Liver (tissue), 3 donors: ENCODE data around the gene C15orf39.

Experiments used
- EGR1 ChIP-seq, 2 donors: IDR thresholded peaks; 2 replicates each; pipeline ENCODE4 v1.6.1; 2016 to 2018; ENCODE audit warnings: antibody characterized with exemption in 2 of 2, low read depth in 2 of 2
- FOXA2 ChIP-seq: IDR thresholded peaks from 2 replicates; pipeline ENCODE4 v1.6.1; 2016; ENCODE audit warnings: antibody characterized with exemption
- GABPA ChIP-seq, 2 donors: IDR thresholded peaks in 1 of 2; conservative IDR thresholded peaks in 1 of 2; 2 replicates each; pipeline ENCODE4 v1.6.1; 2016; ENCODE audit warnings: antibody characterized with exemption in 2 of 2, mild to moderate bottlenecking in 1 of 2, moderate library complexity in 1 of 2
- HNF4G ChIP-seq: IDR thresholded peaks from 2 replicates; pipeline ENCODE4 v1.6.1; 2016; ENCODE audit warnings: antibody characterized with exemption
- JUND ChIP-seq, 2 donors: IDR thresholded peaks; 2 replicates each; pipeline ENCODE4 v1.6.1; 2016; ENCODE audit warnings: antibody characterized with exemption in 2 of 2
- NR2F2 ChIP-seq: IDR thresholded peaks from 2 replicates; pipeline ENCODE4 v1.6.1; 2016; ENCODE audit warnings: antibody characterized with exemption
- RAD21 ChIP-seq, 2 donors: IDR thresholded peaks; 2 replicates each; pipeline ENCODE4 v1.6.1; 2016; ENCODE audit warnings: antibody characterized with exemption in 2 of 2, mild to moderate bottlenecking in 2 of 2
- SP1 ChIP-seq: IDR thresholded peaks from 2 replicates; pipeline ENCODE4 v1.6.1; 2018; ENCODE audit warnings: antibody characterized with exemption, mild to moderate bottlenecking
- TAF1 ChIP-seq: conservative IDR thresholded peaks from 2 replicates; pipeline ENCODE4 v1.6.1; 2016; ENCODE audit warnings: antibody characterized with exemption, mild to moderate bottlenecking
- YY1 ChIP-seq: IDR thresholded peaks from 2 replicates; pipeline ENCODE4 v1.6.1; 2016; ENCODE audit warnings: antibody characterized with exemption, mild to moderate bottlenecking
- TF ChIP-seq, protein P1 (sequence below): fragments of 150-350 bp; IDR thresholded peaks from 2 replicates; pipeline ENCODE4 v1.5.1; 2017; ENCODE audit warnings: improper control_type of control experiment, low read depth, low read length; ENCODE audit not compliant: missing input control
- TF ChIP-seq, protein P2 (sequence below): IDR thresholded peaks from 2 replicates; pipeline ENCODE4 v1.6.1; 2016; ENCODE audit warnings: antibody characterized with exemption
- TF ChIP-seq, protein P3 (sequence below): IDR thresholded peaks from 2 replicates; pipeline ENCODE4 v1.6.1; 2016; ENCODE audit warnings: antibody characterized with exemption, mild to moderate bottlenecking
- TF ChIP-seq, protein P4 (sequence below): IDR thresholded peaks from 2 replicates; pipeline ENCODE4 v1.6.1; 2016; ENCODE audit warnings: antibody characterized with exemption
- donor health status: healthy.
- donor health status: healthy.

DNA sequence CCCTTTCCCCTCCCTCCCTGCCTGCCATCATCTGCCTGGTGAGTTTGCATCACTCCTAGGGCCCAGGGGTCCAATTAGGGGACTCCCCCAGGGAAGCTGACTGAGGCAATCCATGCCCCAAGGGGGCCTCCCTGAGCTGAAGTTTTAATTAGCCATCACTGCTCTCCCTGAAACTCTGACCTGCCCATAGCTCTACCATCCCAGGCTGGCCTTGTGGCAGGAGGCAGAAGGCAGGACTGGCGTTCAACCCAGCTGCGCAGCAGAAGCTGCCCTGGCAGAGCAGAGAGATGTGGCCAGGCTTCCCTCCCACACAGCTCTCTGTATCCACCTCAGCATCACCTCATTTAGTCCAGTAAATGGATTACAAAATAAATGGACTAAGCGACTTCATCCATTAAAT is 7.7 kb upstream of the C15orf39 start:
- TF ChIP-seq, protein P1, sequence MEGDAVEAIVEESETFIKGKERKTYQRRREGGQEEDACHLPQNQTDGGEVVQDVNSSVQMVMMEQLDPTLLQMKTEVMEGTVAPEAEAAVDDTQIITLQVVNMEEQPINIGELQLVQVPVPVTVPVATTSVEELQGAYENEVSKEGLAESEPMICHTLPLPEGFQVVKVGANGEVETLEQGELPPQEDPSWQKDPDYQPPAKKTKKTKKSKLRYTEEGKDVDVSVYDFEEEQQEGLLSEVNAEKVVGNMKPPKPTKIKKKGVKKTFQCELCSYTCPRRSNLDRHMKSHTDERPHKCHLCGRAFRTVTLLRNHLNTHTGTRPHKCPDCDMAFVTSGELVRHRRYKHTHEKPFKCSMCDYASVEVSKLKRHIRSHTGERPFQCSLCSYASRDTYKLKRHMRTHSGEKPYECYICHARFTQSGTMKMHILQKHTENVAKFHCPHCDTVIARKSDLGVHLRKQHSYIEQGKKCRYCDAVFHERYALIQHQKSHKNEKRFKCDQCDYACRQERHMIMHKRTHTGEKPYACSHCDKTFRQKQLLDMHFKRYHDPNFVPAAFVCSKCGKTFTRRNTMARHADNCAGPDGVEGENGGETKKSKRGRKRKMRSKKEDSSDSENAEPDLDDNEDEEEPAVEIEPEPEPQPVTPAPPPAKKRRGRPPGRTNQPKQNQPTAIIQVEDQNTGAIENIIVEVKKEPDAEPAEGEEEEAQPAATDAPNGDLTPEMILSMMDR, result no peak
- TF ChIP-seq EGR1 (IDR thresholded peaks at IDR 0.05; ENCODE audit: low read depth in 2 of 2) (no peak), RAD21 (IDR thresholded peaks at IDR 0.05) (no peak), GABPA (IDR thresholded peaks at IDR 0.05 in 1 of 2, conservative IDR thresholded peaks at IDR 0.05 in 1 of 2) (no peak), JUND (IDR thresholded peaks at IDR 0.05) (no peak), TAF1 (no peak), NR2F2 (no peak), FOXA2 (no peak), HNF4G (no peak), YY1 (no peak), SP1 (no peak)
- TF ChIP-seq, protein P2, sequence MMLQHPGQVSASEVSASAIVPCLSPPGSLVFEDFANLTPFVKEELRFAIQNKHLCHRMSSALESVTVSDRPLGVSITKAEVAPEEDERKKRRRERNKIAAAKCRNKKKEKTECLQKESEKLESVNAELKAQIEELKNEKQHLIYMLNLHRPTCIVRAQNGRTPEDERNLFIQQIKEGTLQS, result no peak
- TF ChIP-seq, protein P3, sequence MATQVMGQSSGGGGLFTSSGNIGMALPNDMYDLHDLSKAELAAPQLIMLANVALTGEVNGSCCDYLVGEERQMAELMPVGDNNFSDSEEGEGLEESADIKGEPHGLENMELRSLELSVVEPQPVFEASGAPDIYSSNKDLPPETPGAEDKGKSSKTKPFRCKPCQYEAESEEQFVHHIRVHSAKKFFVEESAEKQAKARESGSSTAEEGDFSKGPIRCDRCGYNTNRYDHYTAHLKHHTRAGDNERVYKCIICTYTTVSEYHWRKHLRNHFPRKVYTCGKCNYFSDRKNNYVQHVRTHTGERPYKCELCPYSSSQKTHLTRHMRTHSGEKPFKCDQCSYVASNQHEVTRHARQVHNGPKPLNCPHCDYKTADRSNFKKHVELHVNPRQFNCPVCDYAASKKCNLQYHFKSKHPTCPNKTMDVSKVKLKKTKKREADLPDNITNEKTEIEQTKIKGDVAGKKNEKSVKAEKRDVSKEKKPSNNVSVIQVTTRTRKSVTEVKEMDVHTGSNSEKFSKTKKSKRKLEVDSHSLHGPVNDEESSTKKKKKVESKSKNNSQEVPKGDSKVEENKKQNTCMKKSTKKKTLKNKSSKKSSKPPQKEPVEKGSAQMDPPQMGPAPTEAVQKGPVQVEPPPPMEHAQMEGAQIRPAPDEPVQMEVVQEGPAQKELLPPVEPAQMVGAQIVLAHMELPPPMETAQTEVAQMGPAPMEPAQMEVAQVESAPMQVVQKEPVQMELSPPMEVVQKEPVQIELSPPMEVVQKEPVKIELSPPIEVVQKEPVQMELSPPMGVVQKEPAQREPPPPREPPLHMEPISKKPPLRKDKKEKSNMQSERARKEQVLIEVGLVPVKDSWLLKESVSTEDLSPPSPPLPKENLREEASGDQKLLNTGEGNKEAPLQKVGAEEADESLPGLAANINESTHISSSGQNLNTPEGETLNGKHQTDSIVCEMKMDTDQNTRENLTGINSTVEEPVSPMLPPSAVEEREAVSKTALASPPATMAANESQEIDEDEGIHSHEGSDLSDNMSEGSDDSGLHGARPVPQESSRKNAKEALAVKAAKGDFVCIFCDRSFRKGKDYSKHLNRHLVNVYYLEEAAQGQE, result no peak
- TF ChIP-seq, protein P4, sequence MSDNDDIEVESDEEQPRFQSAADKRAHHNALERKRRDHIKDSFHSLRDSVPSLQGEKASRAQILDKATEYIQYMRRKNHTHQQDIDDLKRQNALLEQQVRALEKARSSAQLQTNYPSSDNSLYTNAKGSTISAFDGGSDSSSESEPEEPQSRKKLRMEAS, result no peak
